Astrocyte of the cerebellum (primary cell): ENCODE results near the gene BRF1.
"Not testable (repeated sequence)": the region's sequence is repeated elsewhere in the genome, so short reads cannot be mapped to it uniquely, and the experiment has no call there.

Experiments
- DNase-seq: peaks from one replicate; pipeline ENCODE4 v3.0.0-alpha.2; 2011; ENCODE audit warnings: low read depth
- H3K4me3 ChIP-seq: 2 replicates; pipeline ENCODE4 v1.5.1; 2011; ENCODE audit warnings: mild to moderate bottlenecking, low read depth, low read length, moderate library complexity
- in situ Hi-C: cut with HindIII; loops from 2 replicates; pipeline ENCODE4 v1.10.0; 2017; ENCODE audit warnings: low sequenced_read_pairs
- TF ChIP-seq, protein P1 (sequence below): IDR thresholded peaks from 2 replicates; pipeline ENCODE4 v1.5.1; 2012; ENCODE audit warnings: low read length, low read depth, moderate library complexity, mild to moderate bottlenecking; ENCODE audit errors: missing control alignments

The BRF1 gene

DNA sequence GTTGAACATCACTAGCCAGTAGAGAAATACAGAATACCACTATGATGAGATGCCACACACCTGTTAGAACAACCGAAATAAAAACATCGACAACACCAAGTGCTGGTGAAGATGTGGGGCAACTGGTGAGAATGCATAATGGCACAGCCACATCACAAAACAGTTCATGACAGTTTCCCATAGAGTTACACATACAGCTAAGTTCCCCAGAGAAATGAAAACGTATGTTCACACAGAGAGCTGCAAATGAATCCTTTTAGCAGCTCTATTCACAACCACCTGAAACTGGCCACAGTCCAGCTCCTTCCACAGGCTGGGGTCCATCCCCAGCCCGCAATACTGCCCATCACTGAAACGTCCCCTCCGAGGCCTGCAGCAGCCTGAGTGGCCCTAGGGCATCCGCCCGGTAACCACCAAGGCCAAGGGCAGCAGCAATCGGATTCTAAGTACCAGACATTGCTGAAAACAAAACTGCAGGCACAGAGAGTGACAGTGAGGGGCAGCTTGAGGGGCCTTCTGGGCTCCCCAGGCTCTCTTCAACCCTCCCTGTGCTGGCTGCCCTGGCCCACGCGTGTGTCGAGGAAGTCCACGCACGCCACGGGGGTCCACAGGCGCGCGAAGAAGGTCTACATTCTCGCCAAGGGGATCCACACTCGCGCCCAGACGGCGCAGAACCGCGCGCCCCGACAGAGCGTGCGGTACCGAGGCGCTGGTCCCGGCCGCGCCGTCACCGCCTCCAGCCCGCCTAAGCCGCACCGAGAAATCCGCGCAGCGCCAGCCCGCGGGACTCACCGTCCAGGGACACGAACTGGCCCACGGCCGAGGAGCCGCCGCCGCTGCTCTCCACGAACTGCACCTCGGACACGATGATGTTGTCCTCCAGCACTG lies 903 bp downstream of the BRF1 start:
- TF ChIP-seq, protein P1, sequence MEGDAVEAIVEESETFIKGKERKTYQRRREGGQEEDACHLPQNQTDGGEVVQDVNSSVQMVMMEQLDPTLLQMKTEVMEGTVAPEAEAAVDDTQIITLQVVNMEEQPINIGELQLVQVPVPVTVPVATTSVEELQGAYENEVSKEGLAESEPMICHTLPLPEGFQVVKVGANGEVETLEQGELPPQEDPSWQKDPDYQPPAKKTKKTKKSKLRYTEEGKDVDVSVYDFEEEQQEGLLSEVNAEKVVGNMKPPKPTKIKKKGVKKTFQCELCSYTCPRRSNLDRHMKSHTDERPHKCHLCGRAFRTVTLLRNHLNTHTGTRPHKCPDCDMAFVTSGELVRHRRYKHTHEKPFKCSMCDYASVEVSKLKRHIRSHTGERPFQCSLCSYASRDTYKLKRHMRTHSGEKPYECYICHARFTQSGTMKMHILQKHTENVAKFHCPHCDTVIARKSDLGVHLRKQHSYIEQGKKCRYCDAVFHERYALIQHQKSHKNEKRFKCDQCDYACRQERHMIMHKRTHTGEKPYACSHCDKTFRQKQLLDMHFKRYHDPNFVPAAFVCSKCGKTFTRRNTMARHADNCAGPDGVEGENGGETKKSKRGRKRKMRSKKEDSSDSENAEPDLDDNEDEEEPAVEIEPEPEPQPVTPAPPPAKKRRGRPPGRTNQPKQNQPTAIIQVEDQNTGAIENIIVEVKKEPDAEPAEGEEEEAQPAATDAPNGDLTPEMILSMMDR, result no peak
- in situ Hi-C loops, result loop anchor here (25.0 kb wide), 1 partner anchor 113 kb away; the partner anchor contains the start of gene NUDT14
- no peak for DNase-seq
- H3K4me3 ChIP-seq, result peak overlapping the region; percentile 74

DNA sequence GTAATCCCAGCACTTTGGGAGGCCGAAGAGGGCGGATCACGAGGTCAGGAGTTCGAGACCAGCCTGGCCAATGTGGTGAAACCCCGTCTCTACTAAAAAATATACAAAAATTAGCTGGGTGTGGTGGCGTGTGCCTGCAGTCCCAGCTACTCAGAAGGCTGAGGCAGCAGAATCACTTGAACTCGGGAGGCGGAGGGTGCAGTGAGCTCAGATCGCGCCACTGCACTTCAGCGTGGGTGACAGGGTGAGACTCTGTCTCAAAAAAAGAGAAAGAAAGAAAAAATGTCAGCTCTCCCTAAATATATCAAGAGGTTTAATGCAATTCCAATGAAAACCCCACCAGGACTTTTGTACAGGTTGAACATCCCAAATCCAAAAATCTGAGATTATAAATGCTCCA lies 3.5 kb downstream of the BRF1 start:
- in situ Hi-C loops, result loop anchor here (25.0 kb wide), 1 partner anchor 110 kb away; the partner anchor contains the start of gene NUDT14
- not testable (repeated sequence) for H3K4me3 ChIP-seq, DNase-seq

DNA sequence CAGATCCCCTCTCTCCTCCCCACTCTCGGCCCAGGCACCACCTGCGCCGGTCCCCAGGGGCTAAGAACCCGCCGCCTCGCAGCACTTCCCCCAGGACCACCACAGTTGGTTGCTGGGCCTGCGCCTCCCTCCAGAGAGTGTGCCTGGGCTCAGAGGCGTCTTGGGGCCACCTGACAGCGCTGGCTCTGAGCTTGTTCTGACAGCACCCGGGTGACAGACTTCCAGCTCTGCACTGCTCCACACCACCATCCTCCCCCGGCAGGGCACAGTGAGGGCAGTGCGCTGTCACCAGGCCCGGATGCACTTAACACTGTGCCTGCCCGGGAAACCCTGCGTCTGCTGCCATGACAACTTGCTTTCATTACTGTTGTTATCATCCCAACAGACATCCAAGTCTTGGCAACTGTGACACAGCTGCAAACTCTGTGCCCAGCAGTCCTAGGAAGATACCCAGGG lies 6.6 kb downstream of the BRF1 start:
- DNase-seq, result no peak
- in situ Hi-C loops, result loop anchor here (25.0 kb wide), 1 partner anchor 107 kb away; the partner anchor contains the start of gene NUDT14
- TF ChIP-seq, protein P1, result no peak
- H3K4me3 ChIP-seq, result no peak overlapping the region

DNA sequence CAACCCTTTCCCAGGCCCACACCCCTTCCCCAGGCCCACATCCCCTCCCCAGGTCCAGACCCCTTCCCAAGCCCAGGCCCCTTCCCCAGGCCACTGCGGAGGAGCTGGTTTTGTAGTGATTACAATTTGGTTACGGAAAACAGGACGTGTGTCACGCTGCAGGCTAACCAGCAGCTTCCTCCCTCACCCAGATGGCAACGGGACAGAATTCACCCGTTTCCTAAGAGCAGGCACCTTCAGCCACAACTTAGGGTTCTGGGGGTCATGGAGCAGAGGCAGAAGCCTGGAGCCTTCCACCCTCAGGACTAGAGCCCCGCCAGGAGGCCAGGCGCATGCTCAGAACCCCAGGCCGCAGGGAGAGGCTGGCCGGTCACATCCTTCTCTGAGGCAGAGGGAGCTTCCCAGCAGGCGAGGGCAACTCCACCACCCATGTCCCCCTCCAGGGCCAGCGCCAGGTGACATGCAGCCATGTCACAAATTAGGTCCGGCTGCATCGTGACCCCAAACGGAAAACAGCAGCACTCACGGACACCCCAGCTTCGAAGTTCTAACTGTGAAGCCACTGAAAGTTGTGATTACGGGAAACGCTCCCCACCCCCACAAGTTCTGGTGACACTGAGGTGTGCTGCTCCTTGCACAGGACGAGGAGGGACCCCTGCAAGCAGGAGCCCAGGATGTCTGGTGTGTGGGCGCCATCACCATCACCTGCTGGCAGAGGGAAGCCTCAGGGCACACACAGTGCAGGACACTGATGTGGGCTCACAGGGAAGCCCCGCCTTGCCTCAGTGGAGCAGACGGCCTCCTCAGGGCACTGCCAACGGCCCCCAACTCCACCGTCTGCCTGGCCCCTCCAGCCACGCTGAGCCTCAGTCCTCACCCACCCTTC lies 7.7 kb downstream of the BRF1 start:
- in situ Hi-C loops, result loop anchor here (25.0 kb wide), 1 partner anchor 106 kb away; the partner anchor contains the start of gene NUDT14
- DNase-seq, result no peak
- TF ChIP-seq, protein P1, result no peak
- H3K4me3 ChIP-seq, result no peak overlapping the region

DNA sequence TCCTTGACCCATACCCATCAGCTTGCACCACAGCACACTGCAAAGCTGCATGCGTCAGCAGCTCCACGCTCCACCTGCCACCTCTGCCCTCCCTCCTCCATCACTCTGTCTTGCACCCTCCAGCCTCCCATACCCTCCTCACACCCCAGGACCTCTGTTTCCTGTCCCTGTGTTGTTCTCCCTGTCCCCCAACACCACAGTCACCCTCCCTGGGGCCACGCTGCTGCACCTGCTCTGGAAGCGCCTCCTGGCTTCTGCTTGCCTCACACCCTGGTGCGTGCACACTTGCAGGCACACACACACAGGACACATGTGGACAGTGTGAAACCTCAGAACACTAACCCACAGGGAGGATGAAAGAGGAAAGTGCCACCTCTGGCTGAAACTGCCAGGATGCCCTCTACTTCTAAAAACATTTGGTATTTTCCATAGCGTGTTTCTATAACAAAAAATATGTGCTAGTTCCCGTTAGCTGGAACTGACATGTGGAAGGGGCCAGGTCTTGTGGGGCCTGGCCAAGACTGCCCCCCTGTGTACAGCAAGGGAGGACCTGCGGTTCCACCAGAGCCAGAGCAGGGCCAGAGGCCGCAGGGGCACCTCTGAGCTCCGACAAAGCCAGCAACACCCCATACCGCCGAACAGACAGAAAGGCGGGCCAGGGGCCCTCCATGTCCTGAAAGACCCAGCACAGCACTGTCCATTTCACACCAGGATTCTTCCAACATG lies 10.0 kb downstream of the BRF1 start:
- DNase-seq, result no peak

DNA sequence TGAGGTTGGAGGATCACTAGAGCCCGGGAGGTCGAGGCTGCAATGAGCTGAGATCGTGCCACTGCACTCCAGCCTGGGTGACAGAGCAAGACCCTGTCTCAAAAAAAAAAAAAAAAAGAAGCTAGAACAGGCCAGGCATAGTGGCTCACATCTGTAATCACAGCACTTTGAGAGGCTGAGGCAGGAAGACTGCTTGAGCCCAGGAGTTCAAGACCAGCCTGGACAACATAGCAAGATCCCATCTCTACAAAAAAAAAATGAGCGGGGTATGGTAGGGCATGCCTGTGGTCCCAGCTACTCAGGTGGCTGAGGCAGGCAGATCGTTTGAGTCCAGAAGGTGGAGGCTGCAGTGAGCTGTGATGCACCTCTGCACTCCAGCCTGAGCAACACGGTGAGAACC lies 11.9 kb downstream of the BRF1 start:
- not testable (repeated sequence) for H3K4me3 ChIP-seq, DNase-seq
- in situ Hi-C loops, result loop anchor here (25.0 kb wide), 1 partner anchor 102 kb away; the partner anchor contains the start of gene NUDT14

More for the DNA sequence above, 10.0 kb downstream of the BRF1 start:
- TF ChIP-seq, protein P1, result no peak
- in situ Hi-C loops, result loop anchor here (25.0 kb wide), 1 partner anchor 103 kb away; the partner anchor contains the start of gene NUDT14
- no peak overlapping the region for H3K4me3 ChIP-seq
